ENCODE results near the gene BAIAP2. TPM values are rescaled to one million over a fixed set of nuclear protein-coding genes. Genes with fewer than 3 reads are reported as not detected.

The BAIAP2 gene
- total and polyA plus RNA-seq, 2 donors (not counting 1 experiment from before 2014, with no cell fraction given), result 1.3 to 12.0 TPM

- TF ChIP-seq EZH2 (IDR thresholded peaks at IDR 0.05; ENCODE audit: borderline replicate concordance, insufficient read depth, low read depth, low read length, poor library complexity, severe bottlenecking), result no peak
- TF ChIP-seq CTCF (IDR thresholded peaks at IDR 0.05), result no peak
- POLR2A ChIA-PET, result no interaction called here
- no peak for ATAC-seq (ENCODE audit: low read depth)
- intact Hi-C loops (cut with micrococcal nuclease), result no loop called here
- H3K4me3 ChIP-seq (ENCODE audit: control extremely low read depth in 1 of 5, extremely low read depth in 1 of 5, insufficient read depth in 1 of 5, low read depth in 2 of 5, low read length in 4 of 5), result no peak overlapping the region
- no peaks in the 10 kb centered on the region for H3K4me1 Mint-ChIP-seq
- H3K4me3 Mint-ChIP-seq, result no peak overlapping the region
- no peaks in the 10 kb centered on the region for H3K9me3 Mint-ChIP-seq (ENCODE audit: insufficient read depth)
- H3K36me3 ChIP-seq (replicated peaks in 1 of 2; ENCODE audit: control extremely low read depth in 1 of 2, control insufficient read depth in 1 of 2, extremely low read depth in 1 of 2, insufficient read depth in 2 of 2, low read length in 1 of 2), result no peaks in the 10 kb centered on the region
- H3K79me2 ChIP-seq (ENCODE audit: control insufficient read depth, insufficient read depth, low read length), result no peaks in the 10 kb centered on the region
- DNase-seq, result no peak
- H3K27me3 Mint-ChIP-seq, result peaks cover 11% of the 10 kb centered on the region
- H3K9ac ChIP-seq (ENCODE audit: low read length), result no peak overlapping the region
- whole genome bisulfite sequencing (ENCODE audit: insufficient coverage), result 92% methylated on average over 6 of the region's 7 CpGs
- peaks cover 0 to 4% of the 10 kb centered on the region in 2 donors for H3K4me1 ChIP-seq (ENCODE audit: control insufficient read depth in 2 of 2, insufficient read depth in 2 of 2, low read length in 2 of 2)
- no peak overlapping the region for H3K4me2 ChIP-seq (replicated peaks; ENCODE audit: low read depth, low read length, poor library complexity, severe bottlenecking)
- H4K20me1 ChIP-seq (ENCODE audit: control insufficient read depth, insufficient read depth, low read length, poor library complexity, severe bottlenecking), result no peaks in the 10 kb centered on the region
- H2AFZ ChIP-seq (ENCODE audit: insufficient read depth, low read depth, low read length, poor library complexity, severe bottlenecking), result no peak overlapping the region
- CTCF ChIA-PET, result interaction anchor here (1.0 to 2.6 kb wide), 2 partner anchors 73 to 108 kb away, joined by 4 to 11 read pairs; no protein-coding TSS in a partner anchor
- H3K27ac Mint-ChIP-seq, result no peak overlapping the region
- H3K27ac ChIP-seq (ENCODE audit: low read length in 2 of 2), result no peak overlapping the region
- H3K27me3 ChIP-seq (replicated peaks in 1 of 4; ENCODE audit: control extremely low read depth in 1 of 4, control insufficient read depth in 3 of 4, insufficient read depth in 4 of 4, low read length in 3 of 4), result peaks cover 0 to 20% (median 2%) of the 10 kb centered on the region in 4 experiments
- no peaks in the 10 kb centered on the region for H3K9me3 ChIP-seq (ENCODE audit: control extremely low read depth in 1 of 3, control insufficient read depth in 2 of 3, insufficient read depth in 1 of 3, low read length in 2 of 3)
Observed at GRCh38 chr17:81096741-81097133, 61.8 kb downstream of the BAIAP2 start.

GRCh38 chr17:81097134-81097942 lies 62.4 kb downstream of the BAIAP2 start:
- TF ChIP-seq CTCF (IDR thresholded peaks at IDR 0.05), result no peak
- no peak for TF ChIP-seq EZH2 (IDR thresholded peaks at IDR 0.05; ENCODE audit: borderline replicate concordance, insufficient read depth, low read depth, low read length, poor library complexity, severe bottlenecking)
- no peak for DNase-seq
- intact Hi-C loops (cut with micrococcal nuclease), result no loop called here
- H4K20me1 ChIP-seq (ENCODE audit: control insufficient read depth, insufficient read depth, low read length, poor library complexity, severe bottlenecking), result no peaks in the 10 kb centered on the region
- H3K27ac ChIP-seq (ENCODE audit: low read length in 2 of 2), result no peak overlapping the region
- H3K36me3 ChIP-seq (replicated peaks in 1 of 2; ENCODE audit: control extremely low read depth in 1 of 2, control insufficient read depth in 1 of 2, extremely low read depth in 1 of 2, insufficient read depth in 2 of 2, low read length in 1 of 2), result no peaks in the 10 kb centered on the region
- H3K9ac ChIP-seq (ENCODE audit: low read length), result no peak overlapping the region
- H3K4me1 Mint-ChIP-seq, result no peaks in the 10 kb centered on the region
- H3K9me3 ChIP-seq (ENCODE audit: control extremely low read depth in 1 of 3, control insufficient read depth in 2 of 3, insufficient read depth in 1 of 3, low read length in 2 of 3), result no peaks in the 10 kb centered on the region
- 41% methylated on average over 30 of the region's 31 CpGs for WGBS (ENCODE audit: insufficient coverage)
- CTCF ChIA-PET, result interaction anchor here (1.0 to 2.6 kb wide), 3 partner anchors 74 to 670 kb away, joined by 3 to 11 read pairs (median 4); no protein-coding TSS in a partner anchor
- peaks cover 0 to 20% (median 2%) of the 10 kb centered on the region in 4 experiments for H3K27me3 ChIP-seq (replicated peaks in 1 of 4; ENCODE audit: control extremely low read depth in 1 of 4, control insufficient read depth in 3 of 4, insufficient read depth in 4 of 4, low read length in 3 of 4)
- no peak overlapping the region for H3K4me2 ChIP-seq (replicated peaks; ENCODE audit: low read depth, low read length, poor library complexity, severe bottlenecking)
- no peak overlapping the region for H3K4me3 Mint-ChIP-seq
- peaks cover 0 to 7% of the 10 kb centered on the region in 2 donors for H3K4me1 ChIP-seq (ENCODE audit: control insufficient read depth in 2 of 2, insufficient read depth in 2 of 2, low read length in 2 of 2)
- H3K79me2 ChIP-seq (ENCODE audit: control insufficient read depth, insufficient read depth, low read length), result no peaks in the 10 kb centered on the region
- no peak overlapping the region for H3K27ac Mint-ChIP-seq
- no peak overlapping the region for H2AFZ ChIP-seq (ENCODE audit: insufficient read depth, low read depth, low read length, poor library complexity, severe bottlenecking)
- H3K27me3 Mint-ChIP-seq, result peaks cover 11% of the 10 kb centered on the region
- H3K4me3 ChIP-seq (ENCODE audit: control extremely low read depth in 1 of 5, extremely low read depth in 1 of 5, insufficient read depth in 1 of 5, low read depth in 2 of 5, low read length in 4 of 5), result no peak overlapping the region
- H3K9me3 Mint-ChIP-seq (ENCODE audit: insufficient read depth), result no peaks in the 10 kb centered on the region
- ATAC-seq (ENCODE audit: low read depth), result no peak
- POLR2A ChIA-PET, result no interaction called here
